ENCODE measurements around the gene FGD6.
"Not testable (repeated sequence)": the region's sequence is repeated elsewhere in the genome, so short reads cannot be mapped to it uniquely, and the experiment has no call there.

FGD6 gene

DNA sequence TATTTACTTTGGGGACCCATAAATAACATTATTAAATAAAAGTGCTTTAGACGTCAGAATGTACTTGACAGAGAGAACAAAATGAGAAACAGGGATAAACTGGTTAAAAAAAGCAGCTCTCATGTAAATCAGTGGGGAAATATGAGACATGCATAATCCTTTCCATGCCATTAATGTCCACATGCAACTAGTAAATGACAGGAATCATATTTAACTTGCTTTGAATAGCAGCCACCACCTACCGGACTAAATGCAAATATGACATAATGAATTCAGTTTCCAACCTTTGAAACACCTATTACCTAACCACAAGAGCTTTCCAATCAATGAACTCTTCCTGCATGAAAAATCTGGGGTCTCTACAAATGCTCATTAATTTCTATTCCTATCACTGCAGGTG lies 19.6 kb downstream of the FGD6 start:
- DNase-seq (ENCODE audit: low read depth, low spot score) = no peak
- Histone ChIP-seq H3K4me1 (ENCODE audit: insufficient read depth, insufficient read length) (no peaks in the 10 kb centered on the region), H3K4me3 (ENCODE audit: insufficient read length, low read depth) (no peak overlapping the region), H3K36me3 (ENCODE audit: insufficient read depth, insufficient read length, low read length) (peaks cover 3% of the 10 kb centered on the region), H3K9ac (ENCODE audit: insufficient read length, low read depth) (no peak overlapping the region), H3K9me3 (ENCODE audit: insufficient read depth, low read length) (no peaks in the 10 kb centered on the region), H3K27me3 (ENCODE audit: insufficient read depth, insufficient read length) (no peaks in the 10 kb centered on the region)
- no peak for TF ChIP-seq YY1 (IDR thresholded peaks at IDR 0.05; ENCODE audit: insufficient read depth, insufficient read length)

DNA sequence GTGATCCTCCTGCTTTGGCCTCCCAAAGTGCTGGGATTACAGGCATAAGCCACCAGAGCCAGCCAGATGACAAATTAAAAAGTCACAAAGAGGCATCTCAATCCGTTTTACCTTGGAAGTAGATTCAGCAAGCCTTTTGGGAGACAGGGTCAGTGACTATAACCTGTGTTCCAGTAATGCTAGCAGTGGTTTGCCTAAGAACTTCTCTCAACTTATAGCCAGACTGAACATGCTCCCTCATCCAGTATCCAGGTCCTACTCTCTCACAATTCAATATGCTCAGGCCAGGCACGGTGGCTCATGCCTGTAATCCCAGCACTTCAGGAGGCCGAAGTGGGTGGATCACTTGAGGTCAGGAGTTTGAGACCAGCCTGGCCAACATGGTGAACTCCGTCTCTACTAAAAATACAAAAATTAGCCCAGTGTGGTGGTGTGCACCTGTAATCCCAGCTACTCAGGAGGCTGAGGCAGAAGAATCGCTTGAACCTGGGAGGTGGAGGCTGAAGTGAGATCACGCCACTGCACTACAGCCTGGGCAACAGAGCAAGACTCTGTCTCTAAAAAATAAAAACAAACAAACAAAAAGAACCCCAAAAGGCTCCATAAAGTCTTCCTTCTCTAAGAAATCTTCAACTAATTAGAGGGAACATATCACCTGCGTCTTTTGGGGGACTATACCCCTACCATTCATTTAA lies 20.2 kb downstream of the FGD6 start:
- H3K9me3 ChIP-seq (ENCODE audit: insufficient read depth, low read length); DNase-seq (ENCODE audit: low read depth, low spot score); H3K4me3 ChIP-seq (ENCODE audit: insufficient read length, low read depth); H3K9ac ChIP-seq (ENCODE audit: insufficient read length, low read depth); H3K4me1 ChIP-seq (ENCODE audit: insufficient read depth, insufficient read length); H3K27me3 ChIP-seq (ENCODE audit: insufficient read depth, insufficient read length); H3K36me3 ChIP-seq (ENCODE audit: insufficient read depth, insufficient read length, low read length): not testable (repeated sequence)

DNA sequence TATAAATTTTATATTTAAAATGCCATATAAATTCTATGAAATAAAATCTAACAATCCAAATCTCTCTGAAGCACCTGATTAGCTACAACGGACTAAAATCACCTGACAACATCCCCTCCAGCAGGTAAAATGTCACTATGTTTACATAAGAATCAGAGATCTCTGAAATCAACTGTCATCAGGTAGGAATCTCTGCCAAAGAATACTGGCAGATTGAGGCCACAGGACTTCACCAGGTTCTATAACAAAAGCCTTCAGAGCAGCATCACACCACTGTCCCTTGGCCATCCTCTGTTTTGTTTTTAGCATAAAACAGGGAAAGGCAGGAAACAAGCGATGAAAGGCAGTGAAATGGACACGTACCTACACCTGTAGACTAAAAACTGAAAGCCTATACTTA lies 22.1 kb downstream of the FGD6 start:
- H3K27me3 ChIP-seq (ENCODE audit: insufficient read depth, insufficient read length) = no peaks in the 10 kb centered on the region
- DNase-seq (ENCODE audit: low read depth, low spot score) = no peak
- no peak overlapping the region for H3K4me3 ChIP-seq (ENCODE audit: insufficient read length, low read depth)
- peaks cover 3% of the 10 kb centered on the region for H3K36me3 ChIP-seq (ENCODE audit: insufficient read depth, insufficient read length, low read length)
- H3K9ac ChIP-seq (ENCODE audit: insufficient read length, low read depth) = no peak overlapping the region
- no peaks in the 10 kb centered on the region for H3K9me3 ChIP-seq (ENCODE audit: insufficient read depth, low read length)
- TF ChIP-seq ZNF274 (IDR thresholded peaks at IDR 0.05; ENCODE audit: low read depth, low read length) = no peak
- H3K4me1 ChIP-seq (ENCODE audit: insufficient read depth, insufficient read length) = no peaks in the 10 kb centered on the region

DNA sequence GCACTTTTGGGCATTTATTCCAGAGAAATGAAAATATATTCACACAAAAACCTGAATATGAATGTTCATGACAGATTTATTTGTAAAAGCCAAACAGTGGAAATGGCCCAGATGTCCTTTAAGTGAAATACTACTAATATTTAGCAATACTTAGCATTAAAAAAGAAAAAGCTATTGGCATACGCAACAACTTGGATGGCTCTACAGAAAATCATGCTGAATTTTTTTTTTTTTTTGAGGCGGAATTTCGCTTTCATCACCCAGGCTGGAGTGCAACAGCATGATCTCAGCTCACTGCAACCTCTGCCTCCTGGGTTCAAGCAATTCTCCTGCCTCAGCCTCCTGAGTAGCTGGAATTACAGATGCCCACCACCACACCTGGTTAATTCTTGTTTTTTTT lies 24.1 kb downstream of the FGD6 start:
- no peak overlapping the region for H3K4me3 ChIP-seq (ENCODE audit: insufficient read length, low read depth)
- H3K4me1 ChIP-seq (ENCODE audit: insufficient read depth, insufficient read length) = no peaks in the 10 kb centered on the region

DNA sequence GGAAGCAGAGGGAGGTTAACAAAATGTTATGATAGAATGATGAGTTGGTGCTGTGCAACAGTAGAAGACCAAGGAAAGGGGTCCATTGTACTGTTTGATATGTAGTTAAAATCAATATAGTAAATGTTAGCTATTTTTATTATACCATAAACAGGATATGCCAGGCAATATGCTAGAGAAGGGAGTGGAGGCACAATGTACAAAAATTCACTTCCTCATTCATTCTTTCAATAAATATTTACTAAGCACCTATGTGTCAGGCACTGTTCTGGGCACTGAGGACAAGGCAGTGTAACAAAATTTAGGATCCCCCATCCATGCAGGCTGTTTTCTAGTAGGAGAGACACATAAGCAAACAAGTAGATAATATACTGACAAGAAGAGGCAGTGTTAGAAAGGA lies 25.0 kb downstream of the FGD6 start:
- Histone ChIP-seq H3K36me3 (ENCODE audit: insufficient read depth, insufficient read length, low read length) (peaks cover 3% of the 10 kb centered on the region), H3K9ac (ENCODE audit: insufficient read length, low read depth) (no peak overlapping the region), H3K9me3 (ENCODE audit: insufficient read depth, low read length) (no peaks in the 10 kb centered on the region), H3K27me3 (ENCODE audit: insufficient read depth, insufficient read length) (no peaks in the 10 kb centered on the region), H3K4me3 (ENCODE audit: insufficient read length, low read depth) (no peak overlapping the region), H3K4me1 (ENCODE audit: insufficient read depth, insufficient read length) (no peaks in the 10 kb centered on the region)
- no peak for DNase-seq (ENCODE audit: low read depth, low spot score)
- TF ChIP-seq YY1 (IDR thresholded peaks at IDR 0.05; ENCODE audit: insufficient read depth, insufficient read length) (no peak), SUZ12 (IDR thresholded peaks at IDR 0.05; ENCODE audit: extremely low read depth, insufficient read depth, insufficient read length) (no peak), ZNF274 (IDR thresholded peaks at IDR 0.05; ENCODE audit: low read depth, low read length) (no peak)

More for the DNA sequence above, 24.1 kb downstream of the FGD6 start:
- DNase-seq (ENCODE audit: low read depth, low spot score) = no peak
- TF ChIP-seq YY1 (IDR thresholded peaks at IDR 0.05; ENCODE audit: insufficient read depth, insufficient read length) = no peak
- Histone ChIP-seq H3K27me3 (ENCODE audit: insufficient read depth, insufficient read length) (no peaks in the 10 kb centered on the region), H3K9me3 (ENCODE audit: insufficient read depth, low read length) (no peaks in the 10 kb centered on the region), H3K36me3 (ENCODE audit: insufficient read depth, insufficient read length, low read length) (peaks cover 3% of the 10 kb centered on the region), H3K9ac (ENCODE audit: insufficient read length, low read depth) (no peak overlapping the region)

DNA sequence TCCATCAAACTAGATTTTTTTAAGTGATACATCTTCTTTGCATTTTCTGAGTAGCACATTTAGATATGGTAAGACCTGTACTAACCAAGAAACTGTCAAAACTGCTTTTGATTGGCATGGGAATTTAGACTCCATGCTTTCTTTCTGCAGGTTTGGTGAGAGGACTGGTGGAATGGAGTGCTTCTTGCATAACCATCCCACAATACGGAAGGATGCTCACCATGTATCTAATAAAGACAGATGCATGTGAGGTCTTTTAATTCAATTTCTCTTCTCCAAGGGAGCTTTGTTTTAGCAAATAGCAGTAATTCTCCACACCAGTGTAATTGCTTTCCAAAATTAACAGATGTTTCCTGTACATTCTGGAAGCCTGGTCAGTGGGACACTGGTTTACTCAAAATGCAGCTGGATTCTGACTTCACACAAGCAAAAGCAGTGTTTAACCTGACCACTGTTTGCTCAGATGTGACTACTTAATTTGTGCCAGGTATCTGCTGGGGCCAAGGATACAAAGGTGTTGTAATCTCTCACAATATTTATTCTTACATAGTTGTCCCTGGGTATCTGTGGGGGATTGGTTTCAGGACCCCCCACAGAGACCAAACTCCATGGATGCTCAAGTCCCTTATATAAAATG lies 26.1 kb downstream of the FGD6 start:
- DNase-seq (ENCODE audit: low read depth, low spot score) = no peak
- Histone ChIP-seq H3K9ac (ENCODE audit: insufficient read length, low read depth) (no peak overlapping the region), H3K4me1 (ENCODE audit: insufficient read depth, insufficient read length) (no peaks in the 10 kb centered on the region), H3K4me3 (ENCODE audit: insufficient read length, low read depth) (no peak overlapping the region), H3K9me3 (ENCODE audit: insufficient read depth, low read length) (no peaks in the 10 kb centered on the region), H3K36me3 (ENCODE audit: insufficient read depth, insufficient read length, low read length) (no peaks in the 10 kb centered on the region), H3K27me3 (ENCODE audit: insufficient read depth, insufficient read length) (no peaks in the 10 kb centered on the region)
- TF ChIP-seq SUZ12 (IDR thresholded peaks at IDR 0.05; ENCODE audit: extremely low read depth, insufficient read depth, insufficient read length) (no peak), YY1 (IDR thresholded peaks at IDR 0.05; ENCODE audit: insufficient read depth, insufficient read length) (no peak), ZNF274 (IDR thresholded peaks at IDR 0.05; ENCODE audit: low read depth, low read length) (no peak)

DNA sequence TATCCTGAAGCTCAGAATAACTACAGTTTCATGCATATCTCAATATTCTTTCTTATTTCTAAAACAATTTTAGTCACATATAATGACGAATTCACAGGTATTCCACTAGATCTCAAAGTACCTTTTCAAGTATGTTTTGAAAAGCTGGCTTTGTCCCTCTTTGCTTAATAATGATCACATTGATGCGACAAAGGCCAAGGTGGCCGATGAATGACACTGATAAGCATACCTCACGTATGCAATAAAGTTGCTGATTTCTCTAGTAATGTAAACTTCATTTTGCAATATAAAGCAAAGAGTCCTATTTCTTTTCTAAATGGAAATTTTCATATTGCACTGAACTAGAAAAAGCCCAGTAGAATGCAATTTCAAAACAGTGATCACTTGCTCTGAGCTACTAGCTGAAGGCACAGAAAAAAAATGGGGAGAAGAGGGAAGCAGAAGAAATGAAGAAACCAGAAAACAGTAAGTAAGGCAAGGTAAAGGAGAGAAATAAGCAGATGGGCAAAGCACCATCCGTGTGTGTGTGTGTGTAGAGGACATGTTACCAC lies 29.3 kb downstream of the FGD6 start:
- no peak overlapping the region for H3K4me3 ChIP-seq (ENCODE audit: insufficient read length, low read depth)
- no peaks in the 10 kb centered on the region for H3K4me1 ChIP-seq (ENCODE audit: insufficient read depth, insufficient read length)
- TF ChIP-seq SUZ12 (IDR thresholded peaks at IDR 0.05; ENCODE audit: extremely low read depth, insufficient read depth, insufficient read length) (no peak), ZNF274 (IDR thresholded peaks at IDR 0.05; ENCODE audit: low read depth, low read length) (no peak), YY1 (IDR thresholded peaks at IDR 0.05; ENCODE audit: insufficient read depth, insufficient read length) (no peak)
- no peak for DNase-seq (ENCODE audit: low read depth, low spot score)
- no peak overlapping the region for H3K9ac ChIP-seq (ENCODE audit: insufficient read length, low read depth)
- H3K9me3 ChIP-seq (ENCODE audit: insufficient read depth, low read length) = no peaks in the 10 kb centered on the region
- H3K36me3 ChIP-seq (ENCODE audit: insufficient read depth, insufficient read length, low read length) = peaks cover 4% of the 10 kb centered on the region
- no peaks in the 10 kb centered on the region for H3K27me3 ChIP-seq (ENCODE audit: insufficient read depth, insufficient read length)

Data from NT2/D1 (cell line).